ENCODE data around the gene BPI.
"Not testable (repeated sequence)": the region's sequence is repeated elsewhere in the genome, so short reads cannot be mapped to it uniquely, and the experiment has no call there.

BPI gene

GRCh38 chr20:38303908-38304379 lies at the start of gene BPI:
Gene BPI, plus strand, starts transcription at chr20:38304156. Its CDS starts 68 bp downstream, at chr20:38304224.
- no peak for DNase-seq

- DNase-seq = not testable (repeated sequence)
Observed at GRCh38 chr20:38254621-38255020, 49.3 kb upstream of the BPI start.

GRCh38 chr20:38255393-38255792 lies 48.6 kb upstream of the BPI start:
- no peak for DNase-seq

DNA sequence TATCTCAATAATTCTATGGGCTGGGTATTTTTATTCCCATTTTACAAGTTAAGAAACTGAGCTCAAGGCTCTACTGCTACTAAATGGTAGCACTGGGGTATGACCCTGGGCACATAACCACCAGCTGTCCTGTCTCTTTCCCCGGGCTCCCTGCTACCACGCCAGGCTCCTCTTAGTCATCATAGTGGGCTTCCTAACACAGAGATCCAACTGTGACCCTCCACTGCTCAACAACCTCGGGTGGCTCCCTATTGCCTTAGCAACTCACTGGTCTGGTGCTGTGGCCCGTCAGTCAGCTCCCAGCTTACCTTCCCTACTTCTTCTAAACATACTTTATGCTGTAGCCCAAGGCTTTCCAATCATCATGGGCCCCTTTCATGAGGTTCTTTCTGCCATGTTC lies 47.9 kb upstream of the BPI start:
- no peak for DNase-seq

DNA sequence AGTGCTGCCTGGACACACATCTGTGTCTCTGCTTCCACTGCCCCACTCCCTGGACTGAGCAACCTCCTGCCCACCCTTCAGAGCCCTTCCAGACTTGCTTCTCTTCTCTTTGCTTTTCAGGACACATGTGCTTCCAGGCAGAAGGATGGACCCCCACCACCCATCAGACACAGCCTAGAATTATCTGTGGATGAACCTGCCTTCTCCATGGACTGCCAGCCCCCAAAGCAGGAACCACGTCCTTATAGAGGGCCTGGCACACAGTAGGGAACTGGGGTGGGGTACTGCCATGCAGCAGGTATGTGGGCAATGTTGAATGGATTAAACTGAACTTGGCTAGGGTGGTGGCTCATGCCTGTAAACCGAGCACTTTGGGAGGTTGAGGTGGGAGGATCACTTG lies 47.0 kb upstream of the BPI start:
- DNase-seq = no peak

DNA sequence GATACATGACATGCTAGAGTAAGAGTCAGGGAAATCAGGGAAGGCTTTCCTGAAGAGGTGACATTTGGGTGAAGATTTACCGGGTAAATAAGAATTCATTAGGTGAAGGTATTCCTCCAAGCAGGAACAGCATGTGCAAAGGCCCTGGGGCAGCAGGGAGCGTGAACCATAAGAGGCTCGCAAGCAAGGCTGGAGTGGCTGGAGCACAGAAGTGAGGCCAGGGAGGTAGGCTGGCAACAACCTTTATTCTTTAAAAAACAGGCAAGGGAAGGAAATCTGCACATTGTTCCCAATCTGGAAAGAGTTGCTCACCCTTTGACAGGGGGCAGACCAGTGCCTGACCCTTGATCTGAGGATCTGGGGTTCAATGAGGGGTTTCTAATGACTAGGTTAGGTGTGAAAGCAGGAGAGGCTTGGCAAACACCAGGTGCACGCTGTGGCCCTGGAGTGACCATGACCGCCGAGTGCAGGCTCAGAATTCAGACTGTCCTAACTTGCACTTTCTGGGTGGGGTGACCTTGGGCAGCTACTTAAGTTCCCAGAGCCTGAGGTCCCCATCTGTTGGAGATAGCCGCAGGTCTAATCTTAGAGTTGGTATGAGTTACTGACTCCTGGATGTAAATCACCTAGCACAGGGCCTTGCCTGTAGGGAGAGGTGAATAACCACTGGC lies 45.3 kb upstream of the BPI start:
- no peak for DNase-seq

DNA sequence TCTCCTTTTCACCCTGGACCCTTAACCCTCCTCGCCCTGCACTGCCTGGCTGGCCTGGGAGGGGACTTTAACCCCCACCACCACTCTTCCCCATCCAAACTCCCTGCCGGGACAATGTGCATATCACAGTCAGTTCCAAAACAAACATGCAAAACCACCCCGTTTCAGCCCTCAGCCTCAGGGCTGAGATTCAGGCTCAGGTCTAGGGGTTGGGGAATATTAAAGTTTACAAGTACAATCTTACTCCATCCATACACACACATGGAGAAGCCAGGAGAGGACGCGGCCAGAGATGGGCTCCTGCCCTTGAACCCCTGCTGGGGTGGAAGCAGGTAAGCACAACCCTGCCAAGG lies 44.0 kb upstream of the BPI start:
- DNase-seq = no peak

GRCh38 chr20:38260378-38261053 lies 43.4 kb upstream of the BPI start, which contains the start of gene KIAA1755:
Gene KIAA1755, minus strand, starts transcription at chr20:38260735. Its CDS starts 235 bp downstream, at chr20:38260500.
- no peak for DNase-seq

DNA sequence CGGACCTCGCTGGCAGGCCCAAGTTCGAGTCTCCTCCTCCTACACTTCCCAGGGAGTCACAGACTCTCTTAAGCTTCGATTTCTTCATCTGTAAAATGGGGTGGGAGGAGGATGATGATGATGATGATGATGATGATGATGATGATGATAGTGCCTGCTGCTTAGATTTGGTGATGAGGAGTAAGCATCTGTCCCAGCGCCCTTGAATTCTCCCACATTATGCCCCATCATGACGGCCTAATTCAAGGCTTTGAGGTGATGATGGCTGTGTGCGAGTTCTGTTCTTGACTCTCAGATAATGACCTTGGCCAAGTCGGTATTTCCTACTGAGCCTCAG lies 42.9 kb upstream of the BPI start:
- DNase-seq = no peak

DNA sequence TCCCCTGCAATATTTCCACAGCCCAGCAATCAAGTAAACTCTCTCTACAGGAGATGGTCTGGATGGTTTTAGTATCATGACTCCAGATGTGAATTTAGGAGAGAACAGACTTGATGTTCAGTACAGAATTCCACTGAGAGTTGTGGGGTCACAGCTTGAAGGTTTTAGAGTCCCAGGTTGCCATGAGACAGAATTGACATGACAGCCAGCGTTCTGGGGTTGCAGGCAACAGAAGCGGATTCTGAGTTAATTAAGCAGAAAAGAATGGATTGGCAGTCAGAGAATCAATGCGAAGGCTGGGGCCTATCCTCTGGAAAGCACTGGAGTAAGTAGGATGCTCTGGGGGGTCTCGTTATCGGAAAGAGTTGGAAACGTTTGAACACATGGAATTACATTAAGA lies 41.0 kb upstream of the BPI start:
- no peak for DNase-seq

GRCh38 chr20:38266426-38266825 lies 37.5 kb upstream of the BPI start:
- no peak for DNase-seq

GRCh38 chr20:38267296-38267695 lies 36.7 kb upstream of the BPI start:
- no peak for DNase-seq

GRCh38 chr20:38267901-38268514 lies 35.9 kb upstream of the BPI start:
- no peak for DNase-seq

- DNase-seq = no peak
Observed at GRCh38 chr20:38269040-38269439, 34.9 kb upstream of the BPI start.

GRCh38 chr20:38269715-38270114 lies 34.2 kb upstream of the BPI start:
- DNase-seq = no peak

DNA sequence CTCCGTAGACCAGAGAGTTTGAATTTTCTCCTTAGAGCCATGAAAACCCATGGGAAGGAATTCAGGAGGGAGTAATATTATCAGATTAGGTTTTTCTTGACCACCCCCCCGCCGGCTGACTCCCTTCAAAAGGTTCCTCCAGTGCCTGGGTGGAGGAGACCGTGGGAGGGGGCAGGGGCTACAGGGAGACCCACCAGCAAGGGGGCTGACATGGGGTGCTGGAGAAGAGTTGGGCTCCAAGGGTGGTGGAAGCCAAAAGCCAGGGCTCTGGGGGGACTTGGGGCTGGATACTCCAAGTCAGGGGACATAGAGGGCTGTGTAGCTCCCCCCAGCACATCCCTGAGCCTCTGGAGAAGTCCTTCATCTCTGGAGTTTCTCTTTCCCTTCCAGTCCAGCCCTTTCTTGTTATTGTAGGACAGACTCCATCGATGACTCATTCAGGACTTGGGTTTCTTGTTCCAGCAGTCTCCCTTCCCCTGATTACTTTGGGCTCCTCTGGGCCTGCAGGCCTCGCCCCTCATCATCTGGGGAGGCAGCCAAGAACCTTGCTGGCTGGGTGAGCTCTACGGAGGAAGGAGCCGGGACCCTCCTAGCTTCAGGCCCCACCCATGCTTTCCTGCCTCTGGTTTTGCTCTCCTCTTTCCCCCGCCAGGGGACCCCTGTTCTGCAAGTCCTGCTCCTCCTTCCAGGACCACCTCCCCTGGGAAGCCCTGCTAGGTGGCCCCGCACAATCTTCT lies 32.9 kb upstream of the BPI start:
- DNase-seq = no peak

DNA sequence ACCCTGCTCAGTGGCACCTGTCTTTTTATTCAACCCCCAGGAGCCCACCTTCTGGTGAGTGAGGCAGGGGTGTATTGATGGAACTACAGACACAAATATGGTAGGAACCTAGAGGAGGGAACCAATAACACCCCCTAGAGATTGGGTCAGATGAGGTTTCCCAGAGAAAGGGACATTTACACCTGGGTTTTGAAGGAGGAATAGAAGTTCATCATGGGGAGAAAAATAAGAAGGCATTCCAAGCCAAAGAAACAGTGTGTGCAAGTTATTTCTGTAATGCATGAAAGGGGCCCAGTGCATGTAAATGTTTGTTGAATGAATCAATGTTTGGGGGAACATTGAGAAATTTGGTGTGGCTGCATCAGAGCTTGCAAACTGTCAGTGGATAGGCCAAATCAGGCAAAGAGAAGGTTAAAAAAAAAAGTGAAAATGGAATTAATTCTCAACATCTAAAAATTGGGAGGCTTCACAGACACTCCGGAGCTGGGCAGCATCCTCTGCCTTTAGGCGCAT lies 32.3 kb upstream of the BPI start:
- no peak for DNase-seq

DNA sequence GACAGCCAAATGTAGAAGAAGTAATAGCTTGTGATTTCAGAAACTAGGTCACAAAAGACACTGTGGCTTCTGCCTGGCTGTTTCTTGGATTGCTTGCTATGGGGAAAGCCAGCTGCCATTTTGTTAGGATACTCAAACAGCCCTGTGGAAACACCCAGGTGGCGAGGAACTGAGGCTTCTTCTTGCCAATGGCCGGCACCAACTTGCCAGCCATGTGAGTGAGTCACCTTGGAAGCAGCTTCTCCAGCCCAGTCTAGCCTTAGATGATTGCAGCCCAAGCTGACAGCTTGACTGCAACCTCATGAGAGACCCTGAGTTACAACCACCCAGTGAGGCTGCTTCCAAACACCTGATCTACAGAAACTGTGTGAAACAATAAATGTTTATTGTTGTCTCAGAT lies 31.6 kb upstream of the BPI start:
- no peak for DNase-seq

DNA sequence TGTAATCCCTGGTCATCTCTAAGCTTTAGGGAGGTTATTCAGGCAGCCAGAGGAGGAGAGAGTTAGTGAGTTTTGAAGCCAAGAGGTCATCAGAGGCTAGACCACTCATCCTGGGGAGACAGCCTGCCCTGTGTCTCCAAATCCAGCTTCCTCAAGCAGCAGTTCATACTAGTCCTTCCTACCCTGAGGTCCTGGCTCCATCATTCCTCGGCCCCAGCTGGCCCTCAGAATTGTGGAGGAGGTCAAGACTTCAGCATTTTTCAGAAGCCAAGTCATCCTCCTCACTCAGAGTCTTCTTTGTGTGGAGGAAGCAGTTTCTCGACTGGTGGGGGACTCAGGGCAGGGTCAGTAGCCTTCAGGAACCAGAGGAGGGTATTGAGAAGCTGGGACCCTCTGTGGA lies 31.0 kb upstream of the BPI start:
- no peak for DNase-seq

DNA sequence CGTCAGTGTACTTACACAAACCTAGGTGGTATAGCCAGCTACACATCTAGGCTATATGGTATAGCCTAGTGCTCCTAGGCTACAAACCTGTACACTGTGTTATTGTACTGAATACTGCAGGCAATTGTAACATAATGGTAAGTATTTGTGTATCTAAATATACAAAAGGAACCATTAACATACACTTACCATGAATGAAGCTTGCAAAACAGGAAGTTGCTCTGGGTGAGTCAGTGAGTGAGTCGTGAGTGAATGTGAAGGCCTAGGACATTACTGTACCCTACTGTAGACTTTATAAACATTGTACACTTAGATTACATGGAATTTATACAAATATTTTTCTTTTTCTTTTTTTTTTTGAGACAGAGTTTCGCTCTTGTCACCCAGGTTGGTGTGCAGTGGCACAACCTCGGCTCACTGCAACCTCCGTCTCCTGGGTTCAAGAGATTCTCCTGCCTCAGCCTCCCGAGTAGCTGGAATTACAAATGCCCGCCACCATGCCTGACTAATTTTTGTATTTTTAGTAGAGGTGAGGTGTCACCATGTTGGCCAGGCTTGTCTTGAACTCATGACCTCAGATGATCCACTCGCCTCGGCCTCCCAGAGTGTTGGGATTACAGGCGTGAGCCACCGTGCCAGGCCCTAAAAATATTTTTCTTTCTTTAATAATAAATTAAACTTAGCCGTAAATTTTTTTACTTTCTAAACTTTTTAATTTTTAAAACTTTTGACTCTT lies 28.0 kb upstream of the BPI start:
- no peak for DNase-seq

- no peak for DNase-seq
Observed at GRCh38 chr20:38277285-38277684, 26.7 kb upstream of the BPI start.

DNA sequence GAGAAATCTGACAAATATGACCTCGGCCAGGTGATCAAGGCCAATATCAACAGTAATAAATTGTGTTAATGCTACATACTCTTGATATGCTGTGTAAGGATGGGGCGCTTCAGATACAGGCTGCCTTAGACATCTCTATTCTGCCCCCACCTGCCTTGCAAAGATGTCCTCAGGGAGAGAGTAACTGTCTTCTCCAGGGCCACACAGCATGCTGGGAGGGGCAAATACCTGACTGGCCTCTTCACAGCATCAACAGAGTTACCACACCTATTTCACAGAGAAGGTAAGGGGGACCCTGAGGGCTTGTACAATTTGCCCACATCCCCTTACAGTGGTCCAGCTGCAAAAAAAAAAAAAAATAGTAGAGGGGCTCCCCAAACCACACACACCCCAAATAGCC lies 26.3 kb upstream of the BPI start:
- DNase-seq = no peak

GRCh38 chr20:38278131-38278530 lies 25.8 kb upstream of the BPI start:
- no peak for DNase-seq

Data from SHP77 (cell line).